ENCODE data around the gene OSM. TPM values are rescaled to one million over a fixed set of nuclear protein-coding genes. Genes with fewer than 3 reads are reported as not detected.

The OSM gene
- total RNA-seq, 1 experiment from 2014 or later, result not detected

DNA sequence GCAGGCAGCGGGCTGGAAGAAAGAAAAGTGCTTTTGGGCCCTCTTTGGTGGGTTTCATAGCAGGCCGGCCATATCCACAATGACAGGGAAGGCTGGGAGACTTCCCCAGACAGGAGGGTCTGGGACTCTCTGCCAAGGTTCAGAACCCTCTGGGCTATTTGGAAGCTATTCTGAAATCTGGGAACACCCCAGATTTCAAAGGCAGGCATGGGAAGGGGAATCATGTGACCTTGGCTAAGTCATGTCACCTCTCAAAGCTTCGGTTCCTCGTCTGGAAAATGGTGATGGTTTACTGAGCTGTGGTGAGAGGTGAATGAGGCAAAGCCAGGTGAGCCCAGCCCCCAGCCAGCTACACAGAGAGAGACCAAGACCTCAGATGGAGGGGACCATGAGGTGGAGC is 18.0 kb upstream of the OSM start:
- H3K27ac ChIP-seq (ENCODE audit: low read length), result no peak overlapping the region
- H3K27me3 ChIP-seq (ENCODE audit: control insufficient read depth, insufficient read depth, low read length), result no peaks in the 10 kb centered on the region
- intact Hi-C loops (cut with micrococcal nuclease; ENCODE audit: unreplicated experiment) (loop anchor here (5.0 kb wide), 1 partner anchor 103 kb away; the partner anchor contains the start of gene RNF215), in situ Hi-C loops (cut with HindIII; ENCODE audit: low pct_unique_long_range_greater_than_20kb, low sequenced_read_pairs) (no loop called here)
- ChIA-PET POLR2A (no interaction called here), CTCF (interaction anchor here (0.6 kb wide), 1 partner anchor 42 kb away, joined by 4 read pairs; the partner anchor contains the start of gene TBC1D10A)
- no peaks in the 10 kb centered on the region for H3K9me3 ChIP-seq (ENCODE audit: control insufficient read depth, insufficient read depth, low read depth, low read length)
- no peak overlapping the region for H3K4me3 ChIP-seq (ENCODE audit: low read depth in 2 of 2, low read length in 2 of 2)
- no peaks in the 10 kb centered on the region; the same call in 1 of the 2 replicates for H3K36me3 ChIP-seq (ENCODE audit: control insufficient read depth, insufficient read depth, low read length)
- peaks cover 12% of the 10 kb centered on the region for H3K4me1 ChIP-seq (ENCODE audit: control insufficient read depth, insufficient read depth, low read length)
- BruUV-seq (replicated peaks), result no TSS peak
- DNase-seq (ENCODE audit: low read depth, low spot score) (no peak), ATAC-seq (no peak)
- TF ChIP-seq, protein P1, sequence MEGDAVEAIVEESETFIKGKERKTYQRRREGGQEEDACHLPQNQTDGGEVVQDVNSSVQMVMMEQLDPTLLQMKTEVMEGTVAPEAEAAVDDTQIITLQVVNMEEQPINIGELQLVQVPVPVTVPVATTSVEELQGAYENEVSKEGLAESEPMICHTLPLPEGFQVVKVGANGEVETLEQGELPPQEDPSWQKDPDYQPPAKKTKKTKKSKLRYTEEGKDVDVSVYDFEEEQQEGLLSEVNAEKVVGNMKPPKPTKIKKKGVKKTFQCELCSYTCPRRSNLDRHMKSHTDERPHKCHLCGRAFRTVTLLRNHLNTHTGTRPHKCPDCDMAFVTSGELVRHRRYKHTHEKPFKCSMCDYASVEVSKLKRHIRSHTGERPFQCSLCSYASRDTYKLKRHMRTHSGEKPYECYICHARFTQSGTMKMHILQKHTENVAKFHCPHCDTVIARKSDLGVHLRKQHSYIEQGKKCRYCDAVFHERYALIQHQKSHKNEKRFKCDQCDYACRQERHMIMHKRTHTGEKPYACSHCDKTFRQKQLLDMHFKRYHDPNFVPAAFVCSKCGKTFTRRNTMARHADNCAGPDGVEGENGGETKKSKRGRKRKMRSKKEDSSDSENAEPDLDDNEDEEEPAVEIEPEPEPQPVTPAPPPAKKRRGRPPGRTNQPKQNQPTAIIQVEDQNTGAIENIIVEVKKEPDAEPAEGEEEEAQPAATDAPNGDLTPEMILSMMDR (IDR thresholded peaks at IDR 0.05), result no peak
- TF ChIP-seq REST (IDR thresholded peaks at IDR 0.05; ENCODE audit: insufficient read depth in 1 of 2, low read depth in 2 of 2, low read length in 1 of 2) (no peak), POLR2AphosphoS5 (IDR thresholded peaks at IDR 0.05; ENCODE audit: low read depth, low read length) (no peak), SIN3A (IDR thresholded peaks at IDR 0.05; ENCODE audit: borderline replicate concordance, insufficient read depth, low read depth, low read length) (no peak), TCF7L2 (IDR thresholded peaks at IDR 0.05; ENCODE audit: low read depth, low read length) (no peak)

GRCh38 chr22:30284172-30284571 is 17.5 kb upstream of the OSM start:
- Histone ChIP-seq H3K4me1 (ENCODE audit: control insufficient read depth, insufficient read depth, low read length) (peaks cover 12% of the 10 kb centered on the region), H3K36me3 (ENCODE audit: control insufficient read depth, insufficient read depth, low read length) (no peaks in the 10 kb centered on the region; the same call in 1 of the 2 replicates), H3K4me3 (ENCODE audit: low read depth in 2 of 2, low read length in 2 of 2) (no peak overlapping the region), H3K9me3 (ENCODE audit: control insufficient read depth, insufficient read depth, low read depth, low read length) (no peaks in the 10 kb centered on the region), H3K27ac (ENCODE audit: low read length) (no peak overlapping the region), H3K27me3 (ENCODE audit: control insufficient read depth, insufficient read depth, low read length) (no peaks in the 10 kb centered on the region)
- in situ Hi-C loops (cut with HindIII; ENCODE audit: low pct_unique_long_range_greater_than_20kb, low sequenced_read_pairs) (no loop called here), intact Hi-C loops (cut with micrococcal nuclease; ENCODE audit: unreplicated experiment) (no loop called here)
- DNase-seq (ENCODE audit: low read depth, low spot score) (no peak), ATAC-seq (no peak)
- no TSS peak for BruUV-seq (replicated peaks)
- ChIA-PET POLR2A (no interaction called here), CTCF (interaction anchor here (0.6 kb wide), 1 partner anchor 43 kb away, joined by 4 read pairs; the partner anchor contains the start of gene TBC1D10A)
- TF ChIP-seq REST (IDR thresholded peaks at IDR 0.05; ENCODE audit: insufficient read depth in 1 of 2, low read depth in 2 of 2, low read length in 1 of 2) (no peak), TCF7L2 (IDR thresholded peaks at IDR 0.05; ENCODE audit: low read depth, low read length) (no peak), SIN3A (IDR thresholded peaks at IDR 0.05; ENCODE audit: borderline replicate concordance, insufficient read depth, low read depth, low read length) (no peak), POLR2AphosphoS5 (IDR thresholded peaks at IDR 0.05; ENCODE audit: low read depth, low read length) (no peak)
- TF ChIP-seq, protein P1 (IDR thresholded peaks at IDR 0.05), result no peak
